ENCODE measurements around the gene TEX28.
"Not testable (repeated sequence)": the region's sequence is repeated elsewhere in the genome, so short reads cannot be mapped to it uniquely, and the experiment has no call there.

Gene TEX28

DNA sequence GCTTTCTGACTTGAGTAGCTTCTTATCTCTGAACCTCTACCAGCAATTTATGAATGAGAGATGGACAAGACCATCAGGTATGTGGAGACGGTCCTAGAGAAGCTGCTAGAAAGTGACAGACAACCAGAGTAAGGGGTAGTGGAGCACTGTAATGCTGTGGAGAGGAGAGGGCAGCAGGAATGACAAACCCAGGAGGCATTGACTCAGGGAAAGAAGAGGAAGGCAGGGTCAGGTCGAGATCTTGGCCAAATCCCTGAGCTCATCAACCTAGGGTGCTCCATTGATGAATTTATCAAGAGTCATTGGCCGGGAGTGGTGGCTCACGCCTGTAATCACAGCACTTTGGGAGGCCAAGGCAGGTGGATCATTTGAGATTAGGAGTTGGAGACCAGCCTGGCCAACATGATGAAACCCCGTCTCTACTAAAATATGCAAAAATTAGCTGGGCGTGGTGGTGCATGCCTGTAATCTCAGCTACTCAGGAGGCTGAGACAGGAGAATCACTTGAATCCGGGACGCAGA lies 54.9 kb downstream of the TEX28 start:
- DNase-seq: not testable (repeated sequence)

DNA sequence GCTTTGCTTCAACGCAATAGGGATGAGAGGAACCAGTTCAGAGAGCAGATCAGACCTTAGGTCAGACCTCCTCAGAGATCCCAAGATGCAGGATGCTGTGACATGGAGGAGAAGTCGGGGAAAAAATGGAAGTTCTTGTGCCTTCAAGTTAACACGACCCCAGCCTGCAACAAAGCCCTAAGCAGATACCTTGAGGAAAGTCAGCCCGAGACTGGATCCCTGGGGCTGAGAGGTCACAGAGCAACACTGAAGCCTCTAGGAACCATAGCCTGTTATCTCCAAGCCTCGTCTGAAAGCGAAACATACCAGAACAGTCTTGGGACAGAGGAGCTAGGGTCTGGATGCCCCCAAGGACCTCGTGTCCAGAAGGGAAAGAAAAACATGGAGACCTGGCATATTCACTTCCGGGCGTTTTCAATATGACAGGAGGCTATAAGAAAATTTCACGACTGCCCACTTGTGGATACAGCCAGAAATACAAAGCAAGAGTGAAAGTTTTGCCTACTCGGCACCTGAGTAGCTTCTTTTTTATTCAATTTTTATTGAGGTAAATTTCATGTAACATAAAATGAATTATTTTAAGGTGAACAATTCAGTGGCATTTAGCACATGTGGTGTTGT lies 55.9 kb downstream of the TEX28 start:
- DNase-seq: not testable (repeated sequence)

DNA sequence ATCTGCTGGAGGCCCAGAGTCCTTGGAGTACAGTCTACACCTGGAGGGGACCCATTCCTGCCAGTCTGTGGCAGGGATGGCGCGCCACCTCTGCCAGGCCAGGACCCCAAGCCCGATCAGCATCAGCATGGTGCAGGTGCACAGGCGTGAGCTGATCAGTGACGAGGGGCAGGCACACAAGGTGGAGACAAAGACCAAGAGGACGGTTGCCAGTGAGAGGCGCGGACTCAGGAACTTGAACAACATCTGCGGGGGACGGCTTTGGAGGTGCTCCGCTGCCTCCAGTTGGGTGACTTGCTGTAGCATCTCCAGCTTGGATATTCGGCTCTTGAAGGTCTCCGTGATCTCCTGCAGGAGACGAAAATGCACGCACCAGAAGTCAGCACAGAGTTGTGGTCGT lies 61.3 kb downstream of the TEX28 start:
- not testable (repeated sequence) for DNase-seq

DNA sequence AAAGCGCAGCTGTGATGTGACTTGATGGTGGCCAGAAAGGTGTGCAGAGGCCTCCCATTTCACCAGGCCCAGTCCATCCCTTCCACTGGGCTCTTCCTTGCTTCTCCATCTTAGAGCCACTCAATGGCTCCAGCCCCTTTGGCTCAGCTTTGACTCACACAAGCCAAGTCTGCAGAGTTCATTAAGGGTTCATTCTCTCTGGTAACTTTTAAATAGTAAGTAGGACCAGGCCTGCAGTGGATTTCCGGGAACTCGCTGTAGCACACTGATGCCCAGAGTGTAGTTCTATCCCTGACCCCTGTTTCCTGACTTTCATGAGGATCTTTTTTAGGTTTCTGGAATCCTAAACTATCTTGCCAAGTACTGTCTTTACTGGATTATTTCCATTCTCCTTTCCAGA lies 63.5 kb downstream of the TEX28 start:
- not testable (repeated sequence) for DNase-seq

DNA sequence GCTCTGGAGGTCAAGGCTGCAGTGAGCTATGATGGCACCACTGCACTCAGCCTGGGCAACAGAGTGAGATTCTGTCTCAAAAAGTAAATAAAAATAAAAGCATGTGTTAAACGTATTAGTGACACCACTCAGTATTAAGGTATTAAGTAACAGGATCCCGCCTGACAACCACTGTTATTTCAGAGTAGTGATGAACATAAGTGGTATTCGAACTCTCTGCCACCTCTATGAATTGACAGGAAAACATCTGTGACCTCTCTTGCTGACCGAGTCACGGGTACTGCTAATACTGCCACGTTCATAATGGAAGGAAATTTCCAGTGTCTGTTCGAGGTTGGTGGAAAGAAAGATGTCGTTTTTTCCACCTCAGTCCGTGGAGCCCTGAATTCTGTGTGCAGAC lies 68.2 kb downstream of the TEX28 start:
- DNase-seq: not testable (repeated sequence)

DNA sequence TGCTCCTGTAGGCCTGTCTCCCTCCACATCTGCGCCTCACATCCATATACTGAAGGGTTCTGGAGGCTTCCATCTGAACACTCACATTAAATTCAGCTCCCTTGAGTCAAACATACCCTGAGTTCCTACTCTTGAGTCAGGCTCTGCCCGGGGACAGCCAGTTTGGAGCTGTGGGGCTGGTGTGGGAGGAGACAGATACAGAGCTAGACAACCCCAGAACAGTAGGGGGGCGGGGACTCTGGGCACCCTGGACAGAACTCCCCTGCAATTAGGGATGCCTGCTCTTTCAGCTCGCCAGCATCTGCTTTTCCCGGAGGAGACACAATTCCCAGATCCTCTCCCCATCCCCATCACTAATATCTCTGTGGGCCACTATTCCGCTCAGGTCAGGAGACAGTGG lies 69.6 kb downstream of the TEX28 start:
- DNase-seq: not testable (repeated sequence)

Data from inflammatory macrophage treated with lipopolysaccharide for 4 hours (primary cell).